H9 (cell line): ENCODE data around the gene AXIN2. TPM values are rescaled to one million over a fixed set of nuclear protein-coding genes. Genes with fewer than 3 reads are reported as not detected.

ENCODE experiments used
- DNase-seq: peaks from one replicate; pipeline ENCODE4 v3.0.0-alpha.2; 2017
- H2AFZ ChIP-seq: one replicate; pipeline ENCODE4 v1.6.1; 2013; ENCODE audit warnings: mild to moderate bottlenecking, low read length, control low read depth, moderate library complexity
- H2AK5ac ChIP-seq: 2 replicates; pipeline ENCODE4 v1.6.1; 2013; ENCODE audit warnings: low read length, control low read depth, mixed read lengths; ENCODE audit not compliant: insufficient read length
- H2BK120ac ChIP-seq: one replicate; pipeline ENCODE4 v1.6.1; 2013; ENCODE audit warnings: low read depth, mild to moderate bottlenecking, low read length, control low read depth, inconsistent platforms; ENCODE audit not compliant: poor library complexity, severe bottlenecking
- H2BK12ac ChIP-seq: 2 replicates; pipeline ENCODE4 v1.6.1; 2013; ENCODE audit warnings: low read length, control low read depth, mixed read lengths, low read depth; ENCODE audit not compliant: insufficient read length
- H2BK15ac ChIP-seq: 2 replicates; pipeline ENCODE4 v1.6.1; 2013; ENCODE audit warnings: low read depth, low read length, control low read depth
- H2BK20ac ChIP-seq: one replicate; pipeline ENCODE4 v1.6.1; 2013; ENCODE audit warnings: low read depth, mild to moderate bottlenecking, low read length, control low read depth, inconsistent platforms; ENCODE audit not compliant: poor library complexity, severe bottlenecking
- H2BK5ac ChIP-seq: 2 replicates; pipeline ENCODE4 v1.6.1; 2013; ENCODE audit warnings: low read length, control low read depth, mixed read lengths; ENCODE audit not compliant: insufficient read length
- H3K14ac ChIP-seq: 2 replicates; pipeline ENCODE4 v1.6.1; 2013; ENCODE audit warnings: low read length, control low read depth; ENCODE audit not compliant: insufficient read depth
- H3K18ac ChIP-seq: 2 replicates; pipeline ENCODE4 v1.6.1; 2013; ENCODE audit warnings: low read depth, mild to moderate bottlenecking, mixed read lengths, low read length, control low read depth; ENCODE audit not compliant: insufficient read length
- H3K23ac ChIP-seq: 2 replicates; pipeline ENCODE4 v1.6.1; 2013; ENCODE audit warnings: low read length, control low read depth, mixed read lengths, low read depth; ENCODE audit not compliant: insufficient read length
- H3K23me2 ChIP-seq: 2 replicates; pipeline ENCODE4 v1.6.1; 2013; ENCODE audit warnings: low read depth, mild to moderate bottlenecking, mixed read lengths, low read length, control low read depth; ENCODE audit not compliant: insufficient read length, poor library complexity, severe bottlenecking
- H3K27ac ChIP-seq: 2 replicates; pipeline ENCODE4 v1.5.1; 2013; ENCODE audit warnings: low read length, control low read depth, mixed read lengths, low read depth; ENCODE audit not compliant: insufficient read length
- H3K27me3 ChIP-seq: 2 replicates; pipeline ENCODE4 v1.6.1; 2013; ENCODE audit warnings: low read length, control low read depth, inconsistent platforms; ENCODE audit not compliant: insufficient read depth
- H3K4ac ChIP-seq: 2 replicates; pipeline ENCODE4 v1.6.1; 2013; ENCODE audit warnings: low read depth, mild to moderate bottlenecking, control low read depth, inconsistent platforms, low read length, moderate library complexity
- H3K4me1 ChIP-seq: 2 replicates; pipeline ENCODE4 v1.6.1; 2013; ENCODE audit warnings: low read length, control low read depth, inconsistent platforms; ENCODE audit not compliant: insufficient read depth
- H3K4me2 ChIP-seq: 2 replicates; pipeline ENCODE4 v1.6.1; 2013; ENCODE audit warnings: low read length, control low read depth, mixed read lengths; ENCODE audit not compliant: insufficient read length, insufficient read depth
- H3K56ac ChIP-seq: 2 replicates; pipeline ENCODE4 v1.6.1; 2013; ENCODE audit warnings: low read depth, mild to moderate bottlenecking, mixed read lengths, low read length, control low read depth; ENCODE audit not compliant: insufficient read length
- H3K79me1 ChIP-seq: 2 replicates; pipeline ENCODE4 v1.6.1; 2013; ENCODE audit warnings: low read depth, mild to moderate bottlenecking, moderate library complexity, low read length, control low read depth, inconsistent platforms; ENCODE audit not compliant: insufficient read depth, poor library complexity, severe bottlenecking
- H3K79me2 ChIP-seq: 2 replicates; pipeline ENCODE4 v1.6.1; 2013; ENCODE audit warnings: low read length, control low read depth, inconsistent platforms; ENCODE audit not compliant: insufficient read depth
- H3K9ac ChIP-seq: 2 replicates; pipeline ENCODE4 v1.6.1; 2013; ENCODE audit warnings: low read length, control low read depth, mixed read lengths; ENCODE audit not compliant: insufficient read length; ENCODE audit errors: extremely low read depth
- H3K9me3 ChIP-seq: one replicate; pipeline ENCODE4 v1.6.1; 2013; ENCODE audit warnings: low read depth, low read length, inconsistent platforms; ENCODE audit not compliant: control insufficient read depth
- H3T11ph ChIP-seq: one replicate; pipeline ENCODE4 v1.6.1; 2013; ENCODE audit warnings: mild to moderate bottlenecking, low read length, control low read depth, inconsistent platforms
- H4K20me1 ChIP-seq: one replicate; pipeline ENCODE4 v1.6.1; 2013; ENCODE audit not compliant: control insufficient read depth, insufficient read length, insufficient read depth
- H4K5ac ChIP-seq: 2 replicates; pipeline ENCODE4 v1.6.1; 2013; ENCODE audit warnings: low read depth, mild to moderate bottlenecking, mixed read lengths, low read length, control low read depth; ENCODE audit not compliant: insufficient read length
- H4K8ac ChIP-seq: replicated peaks from 2 replicates; pipeline ENCODE4 v1.6.1; 2013; ENCODE audit warnings: low read length, control low read depth, mixed read lengths, low read depth; ENCODE audit not compliant: insufficient read length
- H4K91ac ChIP-seq: 2 replicates; pipeline ENCODE4 v1.6.1; 2013; ENCODE audit warnings: low read depth, mild to moderate bottlenecking, moderate library complexity, mixed read lengths, low read length, control low read depth; ENCODE audit not compliant: insufficient read length
- H3K27ac Mint-ChIP-seq, 3 experiments: 2 replicates in 2 of 3; 3 replicates in 1 of 3; pipeline ENCODE4 v1.8.0; 2020 to 2021; ENCODE audit warnings: mixed read lengths in 3 of 3, mild to moderate bottlenecking in 1 of 3, moderate library complexity in 1 of 3
- H3K27me3 Mint-ChIP-seq: 2 replicates; pipeline ENCODE4 v1.8.0; 2021; ENCODE audit warnings: low read depth, mild to moderate bottlenecking, moderate library complexity, mixed read lengths
- H3K36me3 Mint-ChIP-seq, 3 experiments: 2 replicates in 2 of 3; 3 replicates in 1 of 3; pipeline ENCODE4 v1.8.0; 2020 to 2021; ENCODE audit warnings: low read depth in 3 of 3, mixed read lengths in 3 of 3; ENCODE audit not compliant: insufficient read depth in 1 of 3
- H3K4me1 Mint-ChIP-seq, 2 experiments: 2 replicates each; pipeline ENCODE4 v1.8.0; 2020; ENCODE audit warnings: mixed read lengths in 2 of 2
- H3K4me3 Mint-ChIP-seq, 2 experiments: 2 replicates in 1 of 2; 3 replicates in 1 of 2; pipeline ENCODE4 v1.8.0; 2020 to 2021; ENCODE audit warnings: mild to moderate bottlenecking in 2 of 2, mixed read lengths in 2 of 2, moderate library complexity in 1 of 2
- H3K9me3 Mint-ChIP-seq, 2 experiments: 2 replicates in 1 of 2; 3 replicates in 1 of 2; pipeline ENCODE4 v1.8.0; 2020; ENCODE audit warnings: mild to moderate bottlenecking in 2 of 2, mixed read lengths in 2 of 2, moderate library complexity in 1 of 2
- CTCF ChIP-seq: fragments of 200-600 bp; sonication (generic); conservative IDR thresholded peaks from 3 replicates; pipeline ENCODE4 v1.8.0; 2021; ENCODE audit warnings: antibody characterized with exemption, mild to moderate bottlenecking
- WGBS: extraction: QIAGEN DNeasy Blood & Tissue Kit; methylation state at CpG from one replicate; pipeline ENCODE4 v1.1.7; 2013; ENCODE audit warnings: missing lambda C conversion rate, low lambda C conversion rate, mixed read lengths; ENCODE audit not compliant: insufficient read length; ENCODE audit errors: extremely low coverage; 5-methylcytosine and 5-hydroxymethylcytosine counted together
- total RNA-seq: library from RNA; stranded (reverse); gene quantifications from 2 replicates; pipeline ENCODE4 v1.2.1, GENCODE V29; 2021

The AXIN2 gene
- total RNA-seq, 1 experiment from 2014 or later, result 35.0 TPM

GRCh38 chr17:65550758-65551157 is 10.7 kb downstream of the AXIN2 start:
- Histone ChIP-seq H4K20me1 (peaks cover 3% of the 10 kb centered on the region), H3K79me2 (peaks cover 51% of the 10 kb centered on the region; the same call in 1 of the 2 replicates), H2BK15ac (no peak overlapping the region), H3K9ac (no peak overlapping the region), H2BK20ac (no peak overlapping the region), H4K5ac (no peak overlapping the region), H3K79me1 (peaks cover 29% of the 10 kb centered on the region), H3T11ph (no peak overlapping the region), H3K9me3 (no peaks in the 10 kb centered on the region), H3K56ac (no peak overlapping the region), H2AFZ (no peak overlapping the region), H4K91ac (no peak overlapping the region), H3K23ac (no peak overlapping the region), H3K27ac (no peak overlapping the region), H2BK120ac (no peak overlapping the region), H3K4me1 (peaks cover 13% of the 10 kb centered on the region), H3K27me3 (no peaks in the 10 kb centered on the region; the same call in 1 of the 2 replicates), H2BK5ac (no peak overlapping the region), H4K8ac (no peak overlapping the region), H3K4ac (no peak overlapping the region), H2BK12ac (no peak overlapping the region), H3K14ac (no peak overlapping the region; the same call in 1 of the 2 replicates), H3K4me2 (no peak overlapping the region), H2AK5ac (no peak overlapping the region), H3K23me2 (no peaks in the 10 kb centered on the region), H3K18ac (no peak overlapping the region)
- no peak for TF ChIP-seq CTCF
- Mint-ChIP-seq H3K4me3 (peak overlapping the region in 1 of 2 experiments; percentile 8; a peak in 1 of 5 replicates), H3K27ac (peak overlapping the region in 2 of 3 experiments; percentile 11 to 86; a peak in 4 of 7 replicates), H3K36me3 (peaks cover 27 to 66% (median 51%) of the 10 kb centered on the region in 3 experiments; a peak in 6 of 7 replicates), H3K27me3 (no peaks in the 10 kb centered on the region), H3K4me1 (peaks cover 51 to 59% of the 10 kb centered on the region in 2 experiments), H3K9me3 (no peaks in the 10 kb centered on the region)
- no peak for DNase-seq
- no CpG with 5 or more reads among the region's 4 CpGs for WGBS
